Choroid plexus epithelial cell (primary cell): ENCODE measurements around the gene TVP23C.
A peak's percentile ranks its signal among the peaks of the same experiment; 100 is the strongest.

Source experiments
- DNase-seq: peaks from one replicate; pipeline ENCODE4 v3.0.0-alpha.2; 2010; ENCODE audit warnings: low read depth
- H3K4me3 ChIP-seq: 2 replicates; pipeline ENCODE4 v1.5.1; 2011; ENCODE audit warnings: low read depth, mild to moderate bottlenecking, control low read depth, low read length, moderate library complexity
- CTCF ChIP-seq: conservative IDR thresholded peaks from 2 replicates; pipeline ENCODE4 v1.5.1; 2011; ENCODE audit warnings: low read depth, mild to moderate bottlenecking, control low read depth, inconsistent platforms, low read length, moderate library complexity

TVP23C gene

DNA sequence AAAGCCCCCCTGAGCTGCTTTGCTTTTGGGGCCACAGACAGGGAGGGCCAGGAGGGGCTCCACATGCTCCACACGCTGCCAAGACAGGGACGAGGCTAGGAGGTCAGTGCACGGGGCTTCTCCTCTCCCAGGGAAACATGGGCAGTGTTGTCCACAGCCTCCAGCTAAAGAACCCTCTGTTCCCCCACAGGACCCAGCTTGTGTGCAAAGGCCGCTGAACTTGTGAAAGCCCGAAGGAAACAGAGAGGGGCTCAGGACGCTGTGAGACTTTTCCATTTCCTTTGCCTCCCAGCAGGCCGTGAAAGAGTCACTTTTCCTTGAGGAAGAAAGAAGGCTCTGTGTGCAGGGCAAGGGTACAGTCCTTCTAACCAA, 105.6 kb downstream of the TVP23C start:
- TF ChIP-seq CTCF: no peak
- H3K4me3 ChIP-seq: no peak overlapping the region
- DNase-seq: no peak

GRCh38 chr17:15456972-15457722, 106.1 kb downstream of the TVP23C start:
- peak; percentile 73 for DNase-seq
- no peak overlapping the region for H3K4me3 ChIP-seq
- TF ChIP-seq CTCF: peak; percentile 64

DNA sequence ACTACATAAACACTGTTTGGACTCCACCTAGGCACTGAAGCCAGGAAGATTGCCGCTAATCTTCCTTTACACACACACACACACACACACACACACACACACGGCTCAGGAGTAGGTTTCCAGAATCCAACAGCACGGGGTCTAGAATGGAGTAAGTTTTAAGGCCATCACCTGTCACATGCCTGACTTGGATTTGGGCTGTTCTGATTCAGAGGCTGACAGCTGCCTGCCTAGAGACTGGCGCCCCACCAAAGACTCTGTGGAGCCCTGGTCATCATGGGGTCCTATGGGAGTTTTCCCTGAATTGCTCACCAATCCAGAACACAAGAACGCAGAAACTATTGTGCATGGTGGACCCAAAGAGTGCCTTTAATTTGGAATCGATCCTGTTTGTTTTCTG, 106.8 kb downstream of the TVP23C start:
- no peak for TF ChIP-seq CTCF
- DNase-seq: no peak
- no peak overlapping the region for H3K4me3 ChIP-seq

- no peak overlapping the region for H3K4me3 ChIP-seq
- TF ChIP-seq CTCF: no peak
- no peak for DNase-seq
Measured at GRCh38 chr17:15454346-15454745, 108.9 kb downstream of the TVP23C start.

DNA sequence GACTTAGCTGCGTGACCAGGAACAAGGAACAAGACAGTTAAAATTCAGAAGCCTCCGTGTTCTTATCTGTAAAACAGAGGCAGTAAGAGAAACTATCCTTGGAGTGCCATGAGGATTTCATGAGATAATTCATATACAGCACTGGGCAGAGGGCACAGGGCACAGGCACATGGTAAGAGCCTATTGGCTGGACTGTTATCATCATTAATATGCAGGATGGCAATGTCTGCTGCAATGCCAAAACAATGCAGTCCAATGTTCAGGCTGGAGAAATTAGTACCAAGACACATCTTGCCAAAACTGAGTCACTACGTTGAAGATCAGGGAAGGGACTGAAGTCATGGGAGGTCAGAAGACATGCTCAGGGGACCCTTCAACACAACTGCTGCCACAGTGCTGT, 109.5 kb downstream of the TVP23C start:
- H3K4me3 ChIP-seq: no peak overlapping the region
- no peak for TF ChIP-seq CTCF
- no peak for DNase-seq

DNA sequence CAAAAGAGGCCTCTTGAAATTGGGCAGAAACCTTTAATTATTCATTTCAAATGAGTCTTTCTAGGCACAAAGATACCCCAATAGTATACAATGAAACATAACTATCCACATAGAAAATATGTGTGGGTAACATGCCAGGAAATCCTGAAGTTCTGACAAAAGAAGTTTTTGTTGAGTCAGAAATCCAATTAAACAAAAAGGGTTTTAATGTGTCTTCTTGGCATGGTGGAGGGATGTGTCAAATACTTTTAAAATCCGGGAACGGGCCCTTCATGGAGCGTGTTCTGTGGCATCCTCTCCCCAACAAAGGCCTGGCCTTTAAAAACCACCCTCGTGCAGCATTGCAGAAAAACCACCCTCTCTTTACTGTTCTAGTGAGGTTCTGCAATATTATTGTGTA, 110.0 kb downstream of the TVP23C start:
- no peak for DNase-seq
- no peak for TF ChIP-seq CTCF
- no peak overlapping the region for H3K4me3 ChIP-seq

GRCh38 chr17:15452746-15453145, 110.5 kb downstream of the TVP23C start:
- DNase-seq: no peak
- no peak overlapping the region for H3K4me3 ChIP-seq
- no peak for TF ChIP-seq CTCF
